ENCODE data around the gene TRDN.

GRCh38 chr6:123176706-123177105 is 460.0 kb downstream of the TRDN start:
- no peak for TF ChIP-seq CTCF (IDR thresholded peaks at IDR 0.05)
- no peak for TF ChIP-seq POLR2A (IDR thresholded peaks at IDR 0.05)
- no peak for TF ChIP-seq EP300 (IDR thresholded peaks at IDR 0.05)
- no peak for TF ChIP-seq POLR2AphosphoS5 (IDR thresholded peaks at IDR 0.05)

Measured in sigmoid colon (tissue), 4 donors.